Measurements from ENCODE around the gene FOXP1.

FOXP1 gene

GRCh38 chr3:71039332-71039731 is 544.2 kb downstream of the FOXP1 start:
- H4K20me1 ChIP-seq (ENCODE audit: insufficient read depth, low read length), result no peaks in the 10 kb centered on the region
- no peaks in the 10 kb centered on the region for H3K27me3 ChIP-seq (ENCODE audit: insufficient read depth, low read length)
- peaks cover 16% of the 10 kb centered on the region for H3K4me1 ChIP-seq (ENCODE audit: insufficient read depth, low read length, severe bottlenecking)
- H3K9me2 ChIP-seq (ENCODE audit: low read depth, low read length), result no peaks in the 10 kb centered on the region
- H2AFZ ChIP-seq (ENCODE audit: low read length), result no peak overlapping the region
- no peak overlapping the region for H3K4me2 ChIP-seq (ENCODE audit: low read length)
- no peaks in the 10 kb centered on the region for H3K9me3 ChIP-seq (ENCODE audit: low read length)
- no peaks in the 10 kb centered on the region for H3F3A ChIP-seq (ENCODE audit: insufficient read depth, low read length)
- H3K36me3 ChIP-seq (ENCODE audit: insufficient read depth, low read length), result peaks cover 88% of the 10 kb centered on the region
- no peak overlapping the region for H3K4me3 ChIP-seq (ENCODE audit: low read depth, low read length, poor library complexity, severe bottlenecking)
- no peak overlapping the region for H3K27ac ChIP-seq (ENCODE audit: low read depth, low read length, poor library complexity, severe bottlenecking)
- H3K9ac ChIP-seq (ENCODE audit: low read length), result no peak overlapping the region
- H3K79me2 ChIP-seq (ENCODE audit: insufficient read depth, low read length), result no peaks in the 10 kb centered on the region
- TF ChIP-seq CTCF (IDR thresholded peaks at IDR 0.05; ENCODE audit: low read length), result no peak

- H3K4me2 ChIP-seq (ENCODE audit: low read length), result no peak overlapping the region
These were observed 545.8 kb downstream of the FOXP1 start for GRCh38 chr3:71037775-71038174.

GRCh38 chr3:71035886-71036285 is 547.6 kb downstream of the FOXP1 start:
- Histone ChIP-seq H4K20me1 (ENCODE audit: insufficient read depth, low read length) (no peaks in the 10 kb centered on the region), H3K9ac (ENCODE audit: low read length) (no peak overlapping the region), H3K4me2 (ENCODE audit: low read length) (no peak overlapping the region), H3K36me3 (ENCODE audit: insufficient read depth, low read length) (peaks cover 67% of the 10 kb centered on the region), H3K9me2 (ENCODE audit: low read depth, low read length) (no peaks in the 10 kb centered on the region), H2AFZ (ENCODE audit: low read length) (no peak overlapping the region), H3K9me3 (ENCODE audit: low read length) (no peaks in the 10 kb centered on the region), H3K4me1 (ENCODE audit: insufficient read depth, low read length, severe bottlenecking) (peaks cover 43% of the 10 kb centered on the region), H3F3A (ENCODE audit: insufficient read depth, low read length) (no peaks in the 10 kb centered on the region), H3K4me3 (ENCODE audit: low read depth, low read length, poor library complexity, severe bottlenecking) (no peak overlapping the region), H3K79me2 (ENCODE audit: insufficient read depth, low read length) (peaks cover 4% of the 10 kb centered on the region; the same call in 1 of the 2 replicates), H3K27ac (ENCODE audit: low read depth, low read length, poor library complexity, severe bottlenecking) (no peak overlapping the region), H3K27me3 (ENCODE audit: insufficient read depth, low read length) (no peaks in the 10 kb centered on the region)
- TF ChIP-seq CTCF (IDR thresholded peaks at IDR 0.05; ENCODE audit: low read length), result no peak
- TF ChIP-seq EZH2 (IDR thresholded peaks at IDR 0.05; ENCODE audit: borderline replicate concordance, low read length), result no peak

More at GRCh38 chr3:71037775-71038174, 545.8 kb downstream of the FOXP1 start:
- TF ChIP-seq CTCF (IDR thresholded peaks at IDR 0.05; ENCODE audit: low read length) (no peak), EZH2 (IDR thresholded peaks at IDR 0.05; ENCODE audit: borderline replicate concordance, low read length) (no peak)
- peaks cover 30% of the 10 kb centered on the region for H3K4me1 ChIP-seq (ENCODE audit: insufficient read depth, low read length, severe bottlenecking)
- H3K27me3 ChIP-seq (ENCODE audit: insufficient read depth, low read length), result no peaks in the 10 kb centered on the region
- no peaks in the 10 kb centered on the region for H4K20me1 ChIP-seq (ENCODE audit: insufficient read depth, low read length)
- H3F3A ChIP-seq (ENCODE audit: insufficient read depth, low read length), result no peaks in the 10 kb centered on the region
- H3K79me2 ChIP-seq (ENCODE audit: insufficient read depth, low read length), result no peaks in the 10 kb centered on the region; the same call in 1 of the 2 replicates
- no peak overlapping the region for H2AFZ ChIP-seq (ENCODE audit: low read length)
- H3K4me3 ChIP-seq (ENCODE audit: low read depth, low read length, poor library complexity, severe bottlenecking), result no peak overlapping the region
- no peaks in the 10 kb centered on the region for H3K9me2 ChIP-seq (ENCODE audit: low read depth, low read length)
- H3K9me3 ChIP-seq (ENCODE audit: low read length), result no peaks in the 10 kb centered on the region
- H3K9ac ChIP-seq (ENCODE audit: low read length), result no peak overlapping the region
- peaks cover 73% of the 10 kb centered on the region for H3K36me3 ChIP-seq (ENCODE audit: insufficient read depth, low read length)
- no peak overlapping the region for H3K27ac ChIP-seq (ENCODE audit: low read depth, low read length, poor library complexity, severe bottlenecking)
